Measurements from ENCODE around the gene PAFAH1B1. TPM values are rescaled to one million over a fixed set of nuclear protein-coding genes. Genes with fewer than 3 reads are reported as not detected.

PAFAH1B1 gene
- total RNA-seq, 1 donor from 2014 or later = 138 TPM

- Mint-ChIP-seq H3K9me3 (no peaks in the 10 kb centered on the region), H3K27ac (peak overlapping the region; percentile 83), H3K27me3 (no peaks in the 10 kb centered on the region), H3K4me1 (peaks cover 43% of the 10 kb centered on the region), H3K4me3 (peak overlapping the region; percentile 87), H3K36me3 (ENCODE audit: low read depth) (peaks cover 5% of the 10 kb centered on the region)
- CTCF ChIA-PET = no interaction called here
- intact Hi-C loops (cut with micrococcal nuclease) = loop anchor here (2.0 to 10.0 kb wide), 4 partner anchors 115 to 1657 kb away; partner anchors contain the start of gene UBE2G1
- DNase-seq (no peak), ATAC-seq (ENCODE audit: low read depth) (no peak)
- TF ChIP-seq CTCF (IDR thresholded peaks at IDR 0.05) = no peak
- POLR2A ChIA-PET = interaction anchor here (0.6 to 1.8 kb wide), 3 partner anchors 35 to 308 kb away, joined by 3 to 5 read pairs (median 5); no protein-coding TSS in a partner anchor
Observed at GRCh38 chr17:2710071-2710802, 116.8 kb downstream of the PAFAH1B1 start.

GRCh38 chr17:2710803-2711607 is 117.6 kb downstream of the PAFAH1B1 start:
- ATAC-seq (ENCODE audit: low read depth) (no peak), DNase-seq (no peak)
- no peak for TF ChIP-seq CTCF (IDR thresholded peaks at IDR 0.05)
- Mint-ChIP-seq H3K4me3 (peak overlapping the region; percentile 90), H3K27me3 (no peaks in the 10 kb centered on the region), H3K27ac (peak overlapping the region; percentile 83), H3K36me3 (ENCODE audit: low read depth) (peaks cover 1% of the 10 kb centered on the region), H3K4me1 (peaks cover 41% of the 10 kb centered on the region), H3K9me3 (no peaks in the 10 kb centered on the region)
- ChIA-PET CTCF (no interaction called here), POLR2A (interaction anchor here (0.9 to 1.8 kb wide), 2 partner anchors 103 to 309 kb away, joined by 3 to 5 read pairs; no protein-coding TSS in a partner anchor)
- intact Hi-C loops (cut with micrococcal nuclease) = loop anchor here (1.0 to 10.0 kb wide), 6 partner anchors 114 to 1656 kb away; partner anchors contain the start of genes METTL16, PAFAH1B1 and UBE2G1

GRCh38 chr17:2711608-2712299 is 118.3 kb downstream of the PAFAH1B1 start, which contains the start of gene CLUH:
CLUH (minus strand) TSS chr17:2711764; CDS start chr17:2711661, 103 bp downstream.
- CTCF ChIA-PET = no interaction called here
- Mint-ChIP-seq H3K9me3 (no peaks in the 10 kb centered on the region), H3K27me3 (no peaks in the 10 kb centered on the region), H3K4me3 (peak within 1 kb of the TSS; percentile 90), H3K27ac (peak within 1 kb of the TSS; percentile 83), H3K36me3 (ENCODE audit: low read depth) (peaks cover 1% of the 10 kb centered on the region), H3K4me1 (peaks cover 37% of the 10 kb centered on the region)
- TF ChIP-seq CTCF (IDR thresholded peaks at IDR 0.05) = no peak
- intact Hi-C loops (cut with micrococcal nuclease) = loop anchor here (1.0 to 10.0 kb wide), 6 partner anchors 113 to 1656 kb away; partner anchors contain the start of genes METTL16, PAFAH1B1 and UBE2G1
- POLR2A ChIA-PET = interaction anchor here (1.0 kb wide), 1 partner anchor 10 kb away, joined by 5 read pairs; no protein-coding TSS in a partner anchor
- ATAC-seq (ENCODE audit: low read depth) (peak; percentile 83), DNase-seq (peak; percentile 96)

DNA sequence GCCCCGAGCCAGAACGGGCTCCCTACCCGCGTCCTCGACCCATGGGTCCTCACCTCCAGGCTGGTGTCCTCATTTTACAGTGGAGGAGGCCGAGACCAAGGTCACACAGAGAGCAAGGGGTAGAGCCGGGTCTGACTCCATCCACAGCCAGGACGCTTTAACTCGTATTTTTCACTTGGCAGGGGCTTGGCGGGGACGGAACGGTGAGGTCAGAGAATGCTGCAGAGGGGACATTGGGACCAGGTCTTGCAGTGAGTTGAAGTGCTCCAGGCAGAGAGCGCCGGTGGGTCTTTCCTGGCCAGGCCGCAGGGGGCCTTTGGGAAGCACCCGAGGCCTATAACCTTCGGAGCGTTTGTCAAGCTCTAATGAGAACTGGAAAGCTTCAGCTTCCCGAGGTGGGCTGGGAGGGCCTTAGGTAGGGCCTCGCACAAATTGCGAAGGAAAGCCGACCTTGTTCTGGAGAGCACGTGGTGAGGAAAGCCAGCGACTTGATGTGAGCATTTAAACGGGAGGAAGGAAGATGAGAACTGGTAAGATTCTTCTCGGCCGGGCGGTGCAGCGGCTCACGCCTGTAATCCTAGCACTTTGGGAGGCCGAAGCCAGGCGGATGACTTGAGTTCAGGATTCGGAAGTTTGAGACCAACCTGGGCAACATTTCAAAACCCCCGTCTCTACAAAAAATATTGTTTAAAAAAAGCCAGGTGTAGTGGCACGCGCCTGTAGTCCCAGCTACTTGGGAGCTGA is 119.0 kb downstream of the PAFAH1B1 start:
- Mint-ChIP-seq H3K27ac (peak overlapping the region; percentile 76), H3K4me1 (peaks cover 37% of the 10 kb centered on the region), H3K9me3 (no peaks in the 10 kb centered on the region), H3K27me3 (no peaks in the 10 kb centered on the region), H3K4me3 (peak overlapping the region; percentile 90), H3K36me3 (ENCODE audit: low read depth) (peaks cover 1% of the 10 kb centered on the region)
- DNase-seq = no peak
- TF ChIP-seq CTCF (IDR thresholded peaks at IDR 0.05) = no peak
- ChIA-PET CTCF (no interaction called here), POLR2A (interaction anchor here (0.7 to 1.0 kb wide), 3 partner anchors 9 to 1592 kb away, joined by 5 to 7 read pairs (median 5); no protein-coding TSS in a partner anchor)
- intact Hi-C loops (cut with micrococcal nuclease) = loop anchor here (5.0 to 10.0 kb wide), 2 partner anchors 112 to 1655 kb away; partner anchors contain the start of gene UBE2G1
- no peak for ATAC-seq (ENCODE audit: low read depth)

Data from activated B cell treated with CpG ODN at 0.5 μM for 24 hours (primary cell).